GM18909 (cell line): Measurements from ENCODE around the gene ZNF229.
"Not testable (repeated sequence)": the region's sequence is repeated elsewhere in the genome, so short reads cannot be mapped to it uniquely, and the experiment has no call there.

Experiments
- ATAC-seq: cut with Tn5 transposase; IDR thresholded peaks from one replicate; pipeline ENCODE4 v1.9.1; 2021; ENCODE audit warnings: mild to moderate bottlenecking; ENCODE audit not compliant: unreplicated experiment, poor library complexity

The ZNF229 gene

DNA sequence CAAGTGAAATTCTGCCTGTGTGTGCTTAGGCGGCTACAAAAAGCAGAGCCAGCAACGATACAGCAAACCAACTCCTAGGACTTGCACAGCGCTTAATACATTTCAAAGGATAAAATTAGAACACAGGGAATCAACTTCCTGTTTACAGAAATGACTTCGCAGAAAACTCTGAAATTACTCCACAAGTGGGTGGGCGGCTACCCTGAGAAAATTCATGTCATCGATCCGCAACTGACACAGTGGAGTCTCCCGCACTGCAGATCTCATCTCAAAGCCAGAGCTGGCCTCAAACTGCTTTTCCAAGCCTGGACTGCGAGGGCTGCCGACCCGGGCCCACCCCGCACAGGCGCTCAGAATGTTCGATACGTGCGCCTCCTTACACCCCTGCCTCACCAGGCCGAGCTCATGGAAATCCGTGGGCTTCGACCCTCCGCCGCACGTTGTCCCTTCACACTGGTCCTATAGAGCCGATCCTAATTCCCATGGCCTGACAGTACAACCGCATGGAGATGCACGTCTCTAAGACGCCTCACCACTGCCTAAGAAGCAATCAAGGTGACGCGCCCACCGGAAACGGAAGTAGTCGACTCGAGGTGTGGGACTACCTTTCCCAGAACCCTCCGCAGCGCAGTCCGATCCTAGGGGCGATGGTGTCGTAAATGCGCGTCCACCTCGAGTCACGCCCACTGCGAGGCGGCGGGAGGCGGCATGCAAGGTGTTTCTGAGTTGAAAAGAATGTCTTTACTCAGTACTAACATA is at the start of gene ZNF229:
ZNF229 (minus strand) TSS at position 557 of the 759 bp plus-strand sequence. CDS start 5,625 bp downstream, outside the sequence.
- ATAC-seq, result peak; percentile 42

DNA sequence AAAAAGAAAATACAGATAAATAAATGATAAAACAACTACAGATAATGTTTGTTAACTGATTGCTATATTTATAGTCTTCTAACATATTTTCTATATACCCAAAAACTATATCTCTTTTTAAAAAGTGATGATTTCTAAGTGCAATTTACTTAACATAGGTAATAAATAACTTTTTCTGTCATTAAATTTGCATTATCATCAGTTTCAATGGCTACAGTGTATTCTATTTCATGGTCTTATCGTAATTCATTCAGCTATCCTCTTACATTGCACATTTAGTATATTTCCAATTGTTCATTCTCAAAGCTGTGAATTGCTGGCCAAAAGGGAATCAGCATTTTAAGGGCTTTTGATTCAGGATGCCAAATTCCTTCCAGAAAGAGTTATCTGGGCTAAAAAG is 48.4 kb upstream of the ZNF229 start:
- no peak for ATAC-seq

- ATAC-seq, result no peak
Measured at GRCh38 chr19:44476559-44477408, 28.5 kb upstream of the ZNF229 start.

DNA sequence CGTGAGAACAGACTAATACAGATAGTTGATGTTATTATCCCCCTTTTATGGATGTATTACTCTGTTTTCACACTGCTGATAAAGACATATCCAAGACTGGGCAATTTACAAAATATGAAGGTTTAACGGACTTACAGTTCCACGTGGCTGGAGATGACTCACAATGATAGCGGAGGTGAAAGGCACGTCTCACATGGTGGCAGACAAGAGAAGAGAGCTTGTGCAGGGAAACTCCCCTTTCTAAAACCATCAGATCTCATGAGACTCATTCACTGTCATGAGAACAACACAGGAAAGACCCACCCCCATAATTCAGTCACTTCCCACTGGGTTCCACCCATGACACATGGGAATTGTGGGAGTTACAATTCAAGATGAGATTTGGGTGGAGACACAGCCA is 20.5 kb upstream of the ZNF229 start:
- ATAC-seq, result not testable (repeated sequence)

GRCh38 chr19:44462600-44463286 is 14.5 kb upstream of the ZNF229 start:
- ATAC-seq, result not testable (repeated sequence)

DNA sequence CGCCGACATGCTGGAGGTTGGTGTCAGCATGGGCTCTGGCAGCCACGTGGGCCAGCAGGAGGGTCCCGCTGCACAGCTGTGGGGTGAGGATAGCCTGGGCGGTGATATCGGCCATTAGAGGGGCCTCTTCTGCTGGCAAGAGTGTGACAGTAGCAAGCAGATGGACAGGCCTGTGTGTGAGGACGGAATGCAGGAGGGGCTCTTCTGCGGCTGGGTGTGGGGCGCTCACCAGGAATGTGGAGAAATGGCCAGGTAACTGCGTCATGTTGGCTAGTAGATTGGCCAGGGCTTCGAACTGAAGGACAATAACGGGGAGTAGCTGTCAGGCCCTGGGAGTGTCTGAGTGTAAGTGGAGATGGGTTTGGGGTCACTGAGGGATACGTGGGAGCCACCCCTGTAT is 7.7 kb upstream of the ZNF229 start:
- not testable (repeated sequence) for ATAC-seq

GRCh38 chr19:44455100-44455499 is 6.8 kb upstream of the ZNF229 start:
- no peak for ATAC-seq

DNA sequence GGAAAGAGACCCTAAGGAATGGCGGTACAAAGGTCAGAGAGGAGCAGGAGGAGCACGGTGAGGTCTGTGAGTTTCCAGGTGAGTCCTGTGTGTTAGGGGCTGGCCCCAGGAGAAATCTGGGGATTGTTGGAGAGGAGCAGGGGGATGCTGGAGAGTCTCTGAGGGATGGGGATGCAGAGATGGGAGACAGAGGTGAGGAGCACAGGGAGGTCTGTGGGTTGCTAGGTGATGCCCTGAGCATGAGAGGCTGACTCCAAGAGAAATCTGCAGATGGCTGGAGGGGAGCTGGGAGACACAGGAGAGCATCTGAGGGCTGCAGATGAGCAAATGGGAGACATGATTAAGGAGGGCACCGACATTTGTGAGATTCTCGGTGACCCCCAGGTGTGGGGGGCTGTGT is 4.1 kb upstream of the ZNF229 start:
- ATAC-seq, result no peak

DNA sequence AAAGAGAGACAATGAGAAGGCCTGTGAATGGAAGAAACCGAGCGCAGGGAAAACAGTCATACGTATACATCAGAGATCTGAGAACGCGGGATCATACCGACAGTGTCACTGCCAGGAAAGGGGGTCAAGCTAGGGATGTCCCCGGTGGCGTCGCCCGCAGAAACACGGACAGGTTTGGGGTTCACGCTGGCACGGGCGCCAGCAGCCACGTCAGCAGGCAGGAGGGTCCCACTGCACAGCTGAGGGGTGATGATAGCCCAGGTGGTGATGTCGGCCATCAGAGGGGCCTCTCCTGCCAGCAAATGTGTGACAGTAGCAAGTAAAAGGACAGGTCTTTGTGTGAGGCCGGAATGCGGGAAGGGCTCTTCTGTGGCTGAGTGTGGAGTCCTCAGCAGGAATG is 3.4 kb upstream of the ZNF229 start:
- ATAC-seq, result no peak

DNA sequence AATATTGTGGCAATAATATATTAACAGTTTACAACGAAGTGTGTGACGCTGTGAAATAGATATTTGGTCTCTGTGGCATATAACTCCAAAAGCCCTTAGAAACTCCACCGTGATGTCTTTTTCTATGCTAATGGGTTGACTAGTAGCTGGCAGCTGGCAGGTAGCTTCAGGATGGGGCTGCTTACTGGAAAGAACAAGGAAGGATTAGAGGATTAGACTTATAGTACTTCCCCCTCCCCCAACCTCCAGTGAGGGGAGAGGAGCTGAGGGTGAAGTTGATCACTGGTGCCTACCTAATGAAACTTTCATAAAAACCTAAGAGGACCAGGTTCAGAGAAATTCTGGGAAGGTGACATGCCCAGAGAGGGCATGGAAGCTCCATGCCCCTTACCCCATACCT is 9.8 kb downstream of the ZNF229 start:
- no peak for ATAC-seq

DNA sequence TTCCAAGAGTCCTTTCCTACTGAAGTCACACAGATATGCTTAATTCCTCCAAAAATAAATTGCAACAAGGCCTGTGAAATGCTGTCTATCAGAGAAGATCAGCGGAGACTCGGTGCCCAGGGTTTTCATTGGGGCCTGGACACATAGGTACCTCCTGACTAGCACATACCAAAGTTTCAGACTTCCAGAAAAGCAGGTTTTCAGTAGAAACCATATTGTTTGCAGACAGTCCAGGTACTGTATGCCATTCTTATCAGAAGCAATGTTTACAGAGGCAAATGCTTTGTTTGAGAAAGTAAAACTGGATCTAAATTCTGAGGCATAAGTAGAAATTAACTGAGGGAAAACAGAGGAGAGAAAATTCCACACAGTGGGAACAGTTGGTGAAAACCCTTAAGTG is 12.8 kb downstream of the ZNF229 start:
- ATAC-seq, result no peak

DNA sequence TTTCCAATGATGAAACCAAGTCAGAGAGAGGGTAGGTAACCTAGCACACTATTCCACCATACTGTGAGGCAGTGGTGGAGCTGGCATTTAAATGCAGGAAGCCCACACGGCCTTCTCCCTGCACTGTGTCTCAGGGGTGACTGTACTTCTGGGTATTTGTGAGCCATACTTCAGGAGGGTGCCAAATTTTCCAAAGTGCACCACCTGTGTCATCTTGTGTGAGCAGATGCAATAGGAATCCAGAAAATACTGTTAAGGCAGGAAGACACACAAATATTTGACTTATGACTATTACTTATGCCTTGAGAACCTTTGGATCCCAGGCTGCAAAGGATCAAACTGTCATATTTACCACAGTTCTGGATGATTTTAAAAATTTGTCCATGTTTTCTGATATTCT is 17.3 kb downstream of the ZNF229 start:
- no peak for ATAC-seq

DNA sequence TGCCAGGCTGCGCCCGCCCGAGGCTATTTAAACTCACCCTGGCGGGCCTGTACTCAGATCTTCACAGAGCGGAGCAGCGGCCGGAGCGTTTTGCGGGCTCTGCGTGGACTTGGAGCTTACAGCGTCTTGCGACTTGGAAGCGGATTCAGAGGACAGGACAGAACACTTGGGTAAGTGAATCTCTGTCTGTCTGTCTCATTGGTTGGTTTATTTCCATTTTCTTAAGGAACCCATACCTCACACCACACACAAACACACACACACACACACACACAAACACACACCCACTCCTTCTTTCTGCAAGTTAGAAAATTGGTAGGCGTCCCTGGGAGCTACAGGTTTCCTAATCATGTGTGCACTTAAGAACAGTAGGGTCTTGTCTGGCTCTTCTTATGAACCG is 32.7 kb downstream of the ZNF229 start:
- not testable (repeated sequence) for ATAC-seq

DNA sequence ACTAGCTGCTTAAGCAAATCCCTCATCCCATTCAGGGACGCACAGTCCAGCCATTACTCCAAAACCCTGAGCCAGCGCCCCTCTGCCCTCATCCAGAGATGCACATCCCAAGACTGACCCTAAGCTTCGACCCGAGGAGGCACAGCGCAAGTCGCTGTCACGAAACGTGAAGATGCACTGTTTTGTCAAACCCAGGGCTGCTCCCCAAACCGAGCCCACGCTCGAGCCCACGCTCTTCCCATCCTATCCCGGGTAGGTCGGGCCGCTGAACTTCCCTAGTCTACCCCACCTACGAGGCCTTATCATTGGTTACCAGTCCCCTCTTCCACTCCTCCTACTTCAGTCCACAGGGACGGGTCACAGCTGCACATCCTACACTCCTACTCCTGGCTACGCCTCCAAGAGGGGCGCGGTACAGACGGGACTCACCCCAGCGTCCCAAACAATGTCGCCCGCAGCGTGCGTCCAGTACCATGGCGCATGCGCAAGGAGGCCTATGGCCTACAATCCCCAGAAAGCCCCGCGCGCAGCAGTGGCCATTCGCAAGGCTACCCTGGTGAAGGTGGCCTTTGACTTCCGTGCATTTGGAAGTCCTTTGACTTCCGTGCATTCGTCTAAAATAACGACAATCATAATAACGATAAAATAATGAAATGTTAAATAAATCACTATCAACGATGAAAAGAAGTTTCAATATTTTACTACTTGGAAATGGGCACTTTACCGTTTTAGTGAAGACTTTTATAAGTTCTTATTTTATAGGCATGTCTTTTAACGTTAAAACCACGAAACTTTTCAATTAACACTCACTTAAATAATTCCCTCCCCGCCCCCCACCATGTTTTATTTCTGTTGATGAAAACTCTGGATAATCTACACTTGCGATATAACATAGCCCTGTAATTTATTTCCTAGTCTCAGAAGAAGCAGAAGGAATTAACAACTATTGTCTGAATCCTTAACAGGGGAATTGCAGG is 46.8 kb downstream of the ZNF229 start, which contains the start of gene ZNF285:
ZNF285 (minus strand) TSS at position 470 of the 977 bp plus-strand sequence. CDS start 4,395 bp downstream, outside the sequence.
- peak; percentile 66 for ATAC-seq

- ATAC-seq, result not testable (repeated sequence)
Measured at GRCh38 chr19:44389268-44389667, 59.0 kb downstream of the ZNF229 start.
